OCI-M2 (cell line): ENCODE results near the gene TLL1.

Experiments
- DNase-seq: peaks from one replicate; lab custom pipeline; 2025; ENCODE audit not compliant: unreplicated experiment; lab: John Stamatoyannopoulos, UW

The TLL1 gene

DNA sequence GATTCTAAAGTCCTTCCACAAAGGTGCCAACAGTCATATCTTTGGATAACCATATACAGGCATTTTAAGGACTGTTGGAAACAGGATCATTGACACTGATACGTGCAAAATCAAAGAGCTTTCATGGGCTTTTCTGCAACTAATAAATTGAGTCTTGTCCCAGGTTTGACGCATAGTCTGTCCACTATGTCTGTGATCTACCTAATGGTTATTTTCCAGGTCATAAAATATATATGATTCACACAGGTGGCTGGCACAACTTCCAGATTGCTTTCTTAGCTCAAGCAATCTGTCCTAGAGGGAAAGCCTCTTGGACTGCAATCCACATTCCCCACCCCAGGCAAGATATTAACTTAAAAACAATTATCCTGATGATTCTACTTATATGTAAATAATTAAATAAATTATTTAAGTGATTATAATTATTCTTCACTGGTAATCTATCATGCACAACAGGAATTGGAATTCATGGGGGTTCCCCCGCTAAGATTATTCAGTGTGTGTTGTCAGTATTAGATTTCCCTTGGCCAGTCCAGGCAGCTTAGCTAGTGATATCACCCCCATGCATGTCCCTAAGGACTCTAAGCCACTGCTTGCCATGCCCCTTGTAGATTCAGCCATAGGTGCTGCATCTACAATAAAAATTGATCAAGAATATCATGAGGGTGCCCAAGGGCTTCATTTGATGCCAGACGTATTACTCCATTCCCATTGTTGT lies 97.8 kb downstream of the TLL1 start:
- no peak for DNase-seq

DNA sequence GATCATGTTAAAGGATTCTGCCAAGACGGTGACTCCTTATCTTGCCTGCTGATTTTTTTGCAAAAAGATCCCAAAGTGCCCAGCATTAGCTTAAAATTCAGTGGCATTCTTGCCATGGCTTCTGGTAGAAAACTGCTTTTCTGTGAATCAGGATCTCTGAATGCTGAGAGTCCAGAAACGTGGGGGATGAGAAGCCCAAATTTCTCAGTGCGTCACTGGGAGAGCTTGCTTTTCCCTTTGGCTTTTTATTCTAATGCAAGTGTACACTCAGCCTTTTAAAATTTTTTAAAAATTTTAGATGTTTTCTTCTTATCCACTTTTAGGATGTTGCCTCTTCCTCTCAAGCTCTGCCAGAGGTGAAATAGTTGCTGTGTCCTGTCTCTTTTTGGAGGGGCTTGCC lies 98.4 kb downstream of the TLL1 start:
- DNase-seq: no peak

DNA sequence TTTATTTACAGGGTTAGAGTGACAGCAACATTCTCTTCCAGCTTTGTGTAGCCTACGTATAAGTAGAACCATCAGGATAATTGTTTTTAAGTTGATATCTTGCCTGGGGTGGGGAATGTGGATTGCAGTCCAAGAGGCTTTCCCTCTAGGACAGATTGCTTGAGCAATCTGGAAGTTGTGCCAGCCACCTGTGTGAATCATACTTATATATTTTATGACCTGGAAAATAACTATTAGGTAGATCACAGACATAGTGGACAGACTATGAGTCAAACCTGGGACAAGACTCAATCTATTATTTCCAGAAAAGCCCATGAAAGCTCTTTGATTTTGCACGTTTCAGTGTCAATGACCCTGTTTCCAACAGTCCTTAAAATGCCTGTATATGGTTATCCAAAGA lies 98.9 kb downstream of the TLL1 start:
- DNase-seq: no peak

DNA sequence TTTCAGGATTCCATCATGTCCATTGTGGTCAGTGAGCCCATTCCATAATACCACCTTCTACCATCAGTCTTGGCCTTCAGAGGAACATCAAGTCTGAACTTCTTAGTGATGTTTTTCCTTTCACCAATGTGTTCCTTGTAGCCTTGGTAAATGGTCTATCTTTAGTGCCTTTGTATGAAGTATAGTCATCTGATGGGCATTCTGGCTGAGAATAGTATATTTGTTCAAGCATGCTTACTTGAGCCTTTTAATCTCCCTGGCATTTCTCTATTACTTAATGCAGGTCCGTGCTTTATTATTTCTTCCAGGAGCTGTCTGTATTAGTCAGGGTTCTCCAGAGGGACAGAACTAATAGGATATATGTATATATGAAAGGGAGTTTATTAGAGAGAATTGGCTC lies 99.7 kb downstream of the TLL1 start:
- DNase-seq: no peak

DNA sequence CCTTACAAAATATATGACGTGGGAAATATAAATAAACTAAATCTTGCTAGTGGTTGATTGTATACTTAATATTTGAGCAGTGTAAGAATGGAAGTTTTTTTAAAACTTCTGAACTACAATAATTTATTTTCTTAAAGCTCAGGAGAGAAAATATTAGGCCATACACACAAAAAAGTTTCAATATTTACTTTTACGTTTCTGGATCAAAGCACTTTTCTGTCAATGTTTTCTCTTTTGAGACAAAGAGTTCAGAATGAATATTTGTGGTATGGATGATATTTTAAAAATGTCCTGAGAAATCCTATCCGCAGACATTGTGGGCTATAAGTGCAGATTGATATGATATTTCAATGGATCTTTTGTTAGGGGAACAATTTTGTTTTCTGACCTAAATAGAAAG lies 109.9 kb downstream of the TLL1 start:
- no peak for DNase-seq

DNA sequence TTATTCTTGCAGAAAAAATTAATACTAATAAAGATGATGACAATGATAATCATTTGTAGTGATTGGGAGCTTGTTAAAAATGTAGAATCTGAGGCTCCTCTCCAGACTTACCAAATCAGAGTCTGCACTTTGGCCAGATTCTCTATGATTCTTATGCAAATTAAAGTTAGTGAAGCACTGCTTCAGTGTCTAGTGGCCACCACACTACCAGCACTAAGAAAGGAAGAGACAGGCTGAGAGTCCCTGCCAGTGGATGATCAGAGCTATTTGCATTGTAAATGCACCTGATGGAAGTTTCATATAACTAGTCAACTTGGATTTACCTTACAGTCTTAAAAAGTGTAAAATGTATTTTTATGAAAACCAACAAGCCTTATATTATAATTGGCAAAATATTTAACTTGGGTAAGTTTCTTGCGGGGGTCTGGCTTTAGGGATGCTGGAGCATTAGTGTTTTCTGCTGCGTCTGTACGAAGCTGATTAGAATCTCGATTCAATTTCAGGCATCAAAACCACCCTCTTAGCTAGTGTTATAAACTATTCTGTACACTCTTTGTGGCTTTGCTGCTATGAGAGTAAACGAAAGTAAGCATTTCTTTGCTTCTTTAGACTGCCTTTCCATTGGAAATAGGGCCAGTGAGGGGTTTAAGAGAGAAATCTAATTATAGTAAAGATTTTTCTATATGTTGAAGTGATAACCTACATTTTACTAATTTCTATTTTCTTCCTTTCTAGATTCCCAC lies 114.1 kb downstream of the TLL1 start:
- no peak for DNase-seq

DNA sequence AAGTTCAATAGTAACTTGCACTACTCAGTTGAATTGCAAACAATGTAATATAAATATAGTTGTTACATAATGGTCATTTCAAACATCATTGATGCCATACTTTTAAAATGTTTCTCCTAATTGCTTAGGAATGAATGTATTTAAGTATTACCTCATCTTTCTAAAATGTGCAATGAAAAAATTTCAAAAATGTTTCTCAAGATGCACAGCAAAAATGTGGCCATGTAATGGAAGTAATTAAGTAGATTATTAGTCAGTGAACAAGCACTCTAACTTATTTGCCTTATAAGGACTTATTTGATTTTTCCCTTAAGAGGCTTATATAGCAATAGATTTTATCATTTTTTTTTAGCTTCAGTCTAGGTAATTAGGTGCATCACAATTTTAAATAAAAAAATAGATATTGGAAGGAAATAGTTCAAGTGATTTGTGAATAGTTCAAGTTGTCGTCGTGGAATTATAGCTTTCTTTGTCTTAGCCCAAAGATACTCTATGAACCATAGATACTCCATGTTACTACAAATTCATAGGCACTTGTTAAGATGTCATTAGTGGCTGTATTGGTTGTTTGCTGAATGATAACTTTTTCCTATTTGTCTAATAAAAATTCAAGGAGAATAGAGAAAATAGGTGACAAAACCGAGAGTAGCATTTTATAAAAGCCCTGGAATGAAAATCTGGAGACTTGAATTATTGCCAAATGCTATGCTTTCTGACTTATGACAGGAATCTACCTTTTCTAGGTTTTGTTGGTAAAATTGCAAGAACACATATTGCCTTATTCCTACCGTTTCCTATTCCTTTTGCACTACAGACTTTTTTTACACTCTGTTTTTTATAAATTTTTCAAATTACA lies 118.5 kb downstream of the TLL1 start:
- DNase-seq: no peak

DNA sequence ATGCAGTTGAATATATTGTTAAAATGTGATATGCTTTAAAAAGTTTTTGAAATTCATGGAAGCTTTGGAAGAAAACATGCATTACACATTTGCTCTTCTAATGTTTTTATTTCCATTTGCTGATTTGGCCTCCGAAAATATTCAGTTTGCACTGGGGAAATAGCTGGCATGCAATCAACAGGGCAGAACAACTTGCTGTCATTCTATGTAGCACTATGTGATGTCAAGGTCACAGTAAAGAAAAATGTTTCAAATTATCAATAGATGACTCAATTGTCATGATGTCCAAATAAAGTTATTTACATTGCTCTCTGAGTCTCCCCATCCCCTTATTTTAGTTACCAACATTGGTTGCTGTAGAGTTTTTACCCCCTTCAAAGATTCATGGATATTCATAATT lies 119.2 kb downstream of the TLL1 start:
- DNase-seq: no peak

DNA sequence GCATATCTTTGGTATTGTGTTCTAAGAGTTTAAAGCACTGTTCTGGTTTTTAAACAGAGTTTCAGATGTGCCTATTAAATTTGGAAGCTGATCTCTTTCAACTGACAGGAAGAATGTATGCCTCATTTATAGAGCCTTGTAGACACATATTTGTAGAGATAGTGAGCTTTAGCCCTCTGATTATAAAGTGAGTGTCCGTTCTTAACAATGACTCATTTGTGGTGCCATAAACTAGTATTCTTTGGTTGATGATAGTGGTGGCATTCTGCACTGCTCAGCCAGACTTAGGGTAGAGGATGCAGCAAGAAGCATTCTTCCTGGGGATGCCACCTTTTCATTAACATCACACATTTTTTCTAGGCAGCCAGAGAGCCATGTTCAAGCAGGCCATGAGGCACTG lies 121.7 kb downstream of the TLL1 start:
- DNase-seq: no peak

DNA sequence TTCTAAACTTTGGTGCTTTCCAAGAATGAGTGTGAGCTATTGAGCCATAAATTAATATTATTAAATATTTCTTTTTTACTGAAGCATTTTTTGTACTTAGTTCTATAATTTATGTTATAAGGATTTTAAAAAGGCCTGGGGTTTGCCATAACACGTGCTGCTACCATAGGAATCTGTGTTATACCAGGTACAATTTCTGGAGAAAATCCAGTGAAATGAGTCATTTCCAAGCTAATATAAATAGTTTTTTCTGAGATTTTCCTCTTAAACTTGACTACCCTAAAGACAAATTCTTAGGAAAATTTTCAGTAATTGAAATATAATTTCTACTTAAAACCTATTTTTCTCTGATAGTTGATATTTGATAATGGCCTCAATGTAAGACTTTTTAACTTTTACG lies 130.8 kb downstream of the TLL1 start:
- DNase-seq: no peak

DNA sequence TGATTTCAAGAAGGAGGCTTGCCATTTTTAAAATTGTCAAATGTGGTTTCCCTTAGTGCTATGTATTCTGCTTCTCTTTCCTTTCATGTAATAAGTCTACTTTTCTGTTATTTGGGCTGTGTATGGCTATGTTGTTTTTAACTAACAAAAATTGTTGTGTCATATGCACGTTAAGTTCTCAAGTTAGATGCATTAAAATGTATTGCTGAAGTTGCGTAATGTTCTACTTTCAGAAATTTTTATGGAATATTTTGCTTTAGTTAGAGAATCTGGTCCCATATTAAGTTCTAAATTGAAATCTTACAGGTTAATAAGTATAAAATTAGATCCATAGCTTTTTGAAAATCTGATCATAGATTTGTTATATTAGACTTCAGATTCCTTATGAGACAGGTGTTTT lies 133.2 kb downstream of the TLL1 start:
- no peak for DNase-seq

DNA sequence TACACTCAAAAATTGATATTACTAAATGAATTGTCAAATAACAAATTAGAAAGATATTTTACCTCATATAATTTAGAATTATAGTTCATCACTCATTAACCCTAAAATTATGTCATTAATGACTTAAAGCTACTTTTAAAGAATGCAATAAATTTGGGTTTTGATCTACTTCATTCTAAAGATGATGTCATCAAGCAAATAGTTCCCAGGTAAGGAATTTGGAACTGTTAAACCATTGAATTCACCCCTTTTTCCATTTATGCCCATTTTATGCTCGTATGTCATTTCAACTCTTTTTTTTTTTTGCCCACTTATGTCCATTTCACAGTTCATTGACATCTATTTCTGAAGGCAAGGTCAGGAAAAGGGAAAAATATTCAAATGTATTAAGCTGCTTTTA lies 135.5 kb downstream of the TLL1 start:
- no peak for DNase-seq

DNA sequence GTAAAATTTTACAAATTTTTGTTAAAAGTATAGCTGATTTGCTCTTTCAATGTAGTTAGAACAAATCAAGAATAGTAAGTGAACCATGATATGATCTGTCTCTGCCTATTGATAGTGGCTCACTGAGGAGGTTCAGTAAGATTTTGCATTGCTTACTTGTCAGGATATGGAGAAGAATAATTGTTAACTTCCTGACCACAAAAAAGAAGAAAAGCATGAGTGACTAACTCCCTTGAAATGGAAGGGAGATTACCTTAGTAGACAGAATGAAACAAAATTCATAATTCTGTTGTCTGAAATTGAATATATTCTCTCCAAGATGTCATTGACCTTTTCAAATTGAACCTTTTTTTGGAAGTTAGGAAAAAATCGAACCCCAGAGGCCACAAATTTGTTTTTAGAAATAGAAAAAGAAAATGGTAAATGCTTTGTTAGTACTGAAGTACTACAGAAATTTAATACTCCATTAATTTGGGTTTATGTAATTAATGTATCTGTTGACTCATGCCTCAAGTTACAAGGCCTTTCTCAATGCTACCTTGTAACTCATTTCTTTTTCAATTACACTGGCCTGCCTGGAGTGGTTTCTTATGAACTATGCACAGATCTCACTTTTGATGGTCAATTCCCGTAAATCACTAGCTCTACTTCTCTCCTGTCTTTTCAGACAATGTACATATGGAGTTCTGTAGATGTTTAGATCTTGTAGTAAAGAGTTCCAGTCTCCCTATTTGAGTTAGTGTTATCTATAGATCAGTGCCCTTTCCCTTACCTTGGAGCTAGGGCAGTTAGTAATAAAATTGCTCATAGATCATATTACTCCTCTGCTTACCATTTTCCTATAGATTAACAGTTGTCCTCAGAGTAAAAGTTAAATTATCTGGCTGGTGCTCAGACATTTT lies 139.3 kb downstream of the TLL1 start:
- DNase-seq: no peak

DNA sequence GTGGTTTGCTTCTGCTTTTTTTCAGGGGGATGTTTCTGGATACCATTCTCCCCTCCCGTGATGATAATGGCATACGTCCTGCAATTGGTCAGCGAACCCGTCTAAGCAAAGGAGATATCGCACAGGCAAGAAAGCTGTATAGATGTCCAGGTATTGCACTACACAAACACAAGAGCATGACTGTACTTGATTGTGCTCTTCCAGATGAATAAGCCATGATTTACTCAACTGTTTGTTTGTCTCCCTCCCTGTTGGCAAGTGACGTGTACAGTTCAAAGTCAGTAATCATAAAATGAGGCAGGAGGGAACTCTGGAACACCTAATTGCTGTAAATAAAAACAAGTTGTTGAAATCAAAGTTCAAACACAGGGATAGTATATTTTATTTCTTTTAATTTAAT lies 141.4 kb downstream of the TLL1 start:
- DNase-seq: no peak

DNA sequence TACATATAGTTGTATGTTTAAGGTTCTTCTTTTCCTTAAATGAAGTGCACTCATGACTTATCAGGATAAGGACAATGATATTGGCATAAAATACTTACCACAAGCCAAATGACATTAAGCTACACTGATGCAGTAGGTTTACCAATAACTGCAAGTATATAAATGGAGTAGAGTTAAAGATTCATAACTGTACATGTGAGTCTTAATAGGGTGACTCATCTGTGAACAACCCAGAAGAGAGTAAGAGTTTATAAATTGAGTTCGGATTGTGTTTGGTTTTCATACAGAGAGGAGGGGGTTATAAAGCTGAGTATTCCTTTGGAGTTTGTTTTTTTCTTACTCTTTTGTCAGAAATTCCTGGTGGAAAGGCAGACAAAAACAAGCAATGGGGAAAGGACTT lies 144.8 kb downstream of the TLL1 start:
- no peak for DNase-seq

DNA sequence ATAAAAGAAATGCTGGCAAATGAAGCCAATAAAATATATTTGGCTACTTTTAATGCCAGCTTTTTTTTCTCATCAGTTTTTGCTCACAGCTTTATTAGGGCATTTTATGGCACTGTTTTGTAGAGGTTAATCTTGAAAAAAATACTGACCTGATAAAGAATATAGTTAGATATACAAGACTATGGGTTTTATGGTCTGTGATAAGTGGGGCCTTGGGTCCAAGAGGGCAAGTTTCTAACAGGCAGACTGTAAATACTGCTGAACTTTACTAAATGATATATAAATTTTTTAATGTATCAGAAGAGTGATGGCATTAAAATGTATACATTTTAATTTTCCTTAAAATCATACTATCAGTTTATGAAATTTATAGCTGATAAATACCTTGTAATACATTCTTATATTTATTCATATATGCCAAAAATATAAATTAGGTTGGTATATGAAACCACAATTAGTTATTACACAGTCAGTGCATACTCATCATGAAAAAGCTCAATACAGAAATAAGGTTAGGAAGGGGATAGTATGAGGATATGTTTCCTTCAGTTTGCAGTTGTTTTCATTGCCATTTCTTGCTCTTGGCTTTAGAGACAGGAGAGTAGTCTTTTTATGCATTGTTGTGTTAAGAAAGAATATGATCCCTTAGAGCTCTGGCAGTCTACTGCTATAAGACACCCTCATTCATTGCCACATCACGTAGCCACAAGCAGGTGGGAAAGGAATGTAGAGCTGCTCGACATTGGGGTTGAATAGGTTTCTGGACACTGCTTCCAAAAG lies 146.6 kb downstream of the TLL1 start:
- DNase-seq: no peak

DNA sequence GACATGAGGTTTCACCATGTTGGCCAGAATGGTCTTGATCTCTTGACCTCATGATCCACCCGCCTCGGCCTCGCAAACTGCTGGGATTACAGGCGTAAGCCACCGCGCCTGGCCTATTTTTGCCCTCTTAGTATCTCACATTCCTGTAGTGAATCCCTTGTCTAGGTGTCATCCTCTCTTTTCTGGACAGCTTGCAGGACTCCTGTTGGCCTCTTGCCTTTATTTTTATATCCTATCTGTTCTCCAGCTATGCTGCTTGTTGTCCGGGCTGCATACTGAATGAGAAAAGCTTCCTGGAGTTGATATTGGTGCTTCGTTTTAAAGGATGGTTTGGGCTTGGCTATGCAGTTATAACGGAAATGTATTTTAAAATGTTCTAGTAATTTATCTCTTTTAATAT lies 148.6 kb downstream of the TLL1 start:
- no peak for DNase-seq

DNA sequence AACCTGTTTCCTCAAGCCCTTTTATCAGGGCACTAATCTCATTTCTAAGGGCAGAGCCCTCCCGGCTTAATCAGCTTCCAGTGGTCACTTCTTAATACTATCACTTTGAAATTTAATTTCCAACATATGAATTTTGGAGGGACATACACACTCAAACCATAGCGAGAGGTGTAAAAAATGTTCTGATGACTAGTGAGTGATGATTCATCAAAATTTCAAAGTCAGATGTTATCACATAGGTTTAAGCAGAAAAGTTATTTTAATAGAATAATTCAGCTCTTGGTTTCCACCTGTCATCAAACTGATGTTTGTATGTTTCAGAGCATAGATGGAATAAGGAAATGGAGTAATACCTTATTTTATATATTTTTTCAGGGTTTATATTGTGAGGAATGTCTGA lies 161.9 kb downstream of the TLL1 start:
- no peak for DNase-seq

DNA sequence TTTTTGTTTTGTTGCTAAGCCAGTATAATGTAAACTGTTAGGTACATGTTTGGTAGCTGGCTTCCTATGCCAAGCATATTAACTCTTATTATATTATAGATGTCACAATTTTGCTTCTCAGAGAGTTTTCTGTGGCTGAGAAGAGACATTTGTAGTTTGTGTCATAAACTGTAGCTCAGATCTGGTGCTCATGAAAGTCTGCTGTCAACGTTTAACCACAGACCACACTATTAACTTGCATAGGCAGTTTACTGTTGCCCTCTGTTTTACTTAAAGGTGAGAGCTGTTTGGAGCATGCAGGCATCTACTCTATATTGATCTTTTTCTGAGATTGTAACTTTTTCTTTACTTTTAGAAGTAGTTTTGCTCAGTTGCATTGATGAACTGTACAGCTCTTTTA lies 166.8 kb downstream of the TLL1 start:
- DNase-seq: no peak

DNA sequence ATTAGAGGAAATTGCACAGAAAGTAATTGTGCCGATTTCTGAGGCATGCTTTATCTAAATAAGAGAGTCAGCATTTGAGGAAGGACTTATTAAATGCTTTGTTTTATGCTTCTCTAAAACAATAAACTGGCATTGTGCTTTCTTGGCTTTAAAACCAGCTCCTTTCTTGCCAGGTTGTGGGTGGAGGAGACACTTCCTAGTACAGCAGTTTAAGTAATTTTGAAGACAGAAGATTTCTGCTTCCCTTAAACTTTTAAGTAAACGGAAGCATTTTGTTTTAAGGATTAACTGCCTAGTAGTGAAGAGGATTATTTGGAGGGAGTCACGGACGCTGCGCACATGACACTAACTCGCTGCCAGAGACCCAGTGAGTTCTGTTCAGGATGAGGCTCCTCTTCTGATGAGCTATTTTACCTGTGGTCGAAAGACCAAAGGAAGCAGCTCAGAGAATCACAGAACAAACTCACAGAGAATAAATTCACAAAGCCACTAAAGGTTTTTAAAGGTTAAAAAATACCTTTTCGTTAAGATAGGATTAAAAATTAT lies 169.5 kb downstream of the TLL1 start:
- DNase-seq: no peak
